Esophagus muscularis mucosa (tissue), 4 donors: ENCODE data around the gene LTBP4. TPM values are rescaled to one million over a fixed set of nuclear protein-coding genes. Genes with fewer than 3 reads are reported as not detected.
A peak's percentile ranks its signal among the peaks of the same experiment; 100 is the strongest.
"Not testable (repeated sequence)": the region's sequence is repeated elsewhere in the genome, so short reads cannot be mapped to it uniquely, and the experiment has no call there.

Source experiments
- DNase-seq: peaks from one replicate; pipeline ENCODE4 v3.0.0-alpha.2; 2017; ENCODE audit errors: extremely low spot score
- H3K27ac ChIP-seq, 4 donors: fragments of 200-600 bp; sonication (generic); replicated peaks in 1 of 4; 1 replicate in 3 of 4; 2 replicates in 1 of 4; pipeline ENCODE4 v1.5.1; 2016 to 2019; ENCODE audit warnings: mild to moderate bottlenecking in 1 of 4
- H3K27me3 ChIP-seq, 4 donors: fragments of 200-600 bp; sonication (generic); one replicate each; pipeline versions ENCODE4 v1.5.1 to v1.6.0; 2016 to 2019
- H3K36me3 ChIP-seq, 4 donors: fragments of 200-600 bp; sonication (generic); one replicate each; pipeline ENCODE4 v1.5.1; 2016 to 2019
- H3K4me1 ChIP-seq, 4 donors: fragments of 200-600 bp; sonication (generic); one replicate each; pipeline ENCODE4 v1.5.1; 2016 to 2019
- H3K4me3 ChIP-seq, 4 donors: fragments of 200-600 bp; sonication (generic); 1 replicate in 2 of 4; 2 replicates in 2 of 4; pipeline ENCODE4 v1.5.1; 2016 to 2019; ENCODE audit warnings: mild to moderate bottlenecking in 4 of 4, moderate library complexity in 1 of 4
- H3K9me3 ChIP-seq, 4 donors: fragments of 200-600 bp; sonication (generic); 1 replicate in 3 of 4; 2 replicates in 1 of 4; pipeline ENCODE4 v1.5.1; 2016 to 2019
- CTCF ChIP-seq, 3 experiments: fragments of 200-600 bp in 2 of 3; fragments of 450-650 bp in 1 of 3; sonication (generic) in 2 of 3; IDR thresholded peaks; one replicate each; pipeline ENCODE4 v1.5.1; 2017 to 2019; ENCODE audit warnings: antibody characterized with exemption in 3 of 3, mild to moderate bottlenecking in 2 of 3, moderate library complexity in 1 of 3
- EP300 ChIP-seq: sonication (generic); formaldehyde crosslinking; IDR thresholded peaks from one replicate; pipeline ENCODE4 v1.6.1; 2017; ENCODE audit warnings: antibody characterized with exemption
- POLR2A ChIP-seq: fragments of 450-650 bp; IDR thresholded peaks from one replicate; pipeline ENCODE4 v1.6.1; 2017; ENCODE audit warnings: antibody characterized with exemption, moderate library complexity, mild to moderate bottlenecking, low read depth
- POLR2AphosphoS5 ChIP-seq, 2 donors: sonication (generic); formaldehyde crosslinking; IDR thresholded peaks; one replicate each; pipeline ENCODE4 v1.6.1; 2017; ENCODE audit warnings: antibody characterized with exemption in 2 of 2
- WGBS: methylation state at CpG from one replicate; pipeline ENCODE4 v1.1.5; 2018; 5-methylcytosine and 5-hydroxymethylcytosine counted together
- intact Hi-C: fragments of 100-400 bp; cut with DNase I; formaldehyde crosslinking; loops from one replicate; pipeline ENCODE4 v1.15.1; 2023
- total RNA-seq, 4 donors: library from RNA; depleted of rRNA; stranded (reverse); fragments of >200 nt; gene quantifications; one replicate each; pipeline versions ENCODE4 v1.1.0 to v1.2.1, GENCODE V29; 2016

Gene LTBP4
- total RNA-seq, 4 donors from 2014 or later: 358 to 430 (median 397) TPM

- Histone ChIP-seq H3K27me3 (no peaks in the 10 kb centered on the region), H3K4me3 (no peak overlapping the region), H3K9me3 (no peaks in the 10 kb centered on the region), H3K36me3 (no peaks in the 10 kb centered on the region), H3K27ac (peak overlapping the region in 2 of 4 donors; percentile 18 to 19), H3K4me1 (peaks cover 27 to 49% (median 37%) of the 10 kb centered on the region in 4 donors)
- no peak for DNase-seq
- WGBS: 73% methylated on average over 8 of the region's 8 CpGs
- intact Hi-C loops: no loop called here
- no peak for TF ChIP-seq POLR2AphosphoS5 (IDR thresholded peaks at IDR 0.05)
- no peak for TF ChIP-seq CTCF (IDR thresholded peaks at IDR 0.05)
- no peak for TF ChIP-seq POLR2A
- no peak for TF ChIP-seq EP300
Observed at GRCh38 chr19:40642757-40643305, 41.7 kb downstream of the LTBP4 start.

- TF ChIP-seq EP300 (no peak), POLR2A (no peak), POLR2AphosphoS5 (IDR thresholded peaks at IDR 0.05) (no peak), CTCF (IDR thresholded peaks at IDR 0.05) (no peak)
- Histone ChIP-seq H3K27ac (peak overlapping the region; percentile 83 to 87 (median 84)), H3K9me3 (no peaks in the 10 kb centered on the region), H3K4me3 (peak overlapping the region in 3 of 4 donors; percentile 35 to 41 (median 40)), H3K36me3 (no peaks in the 10 kb centered on the region), H3K27me3 (no peaks in the 10 kb centered on the region), H3K4me1 (peaks cover 31 to 47% (median 38%) of the 10 kb centered on the region in 4 donors)
- WGBS: 72% methylated on average over 5 of the region's 5 CpGs
- intact Hi-C loops: no loop called here
- DNase-seq: no peak
Observed at GRCh38 chr19:40646743-40647254, 45.6 kb downstream of the LTBP4 start.

DNA sequence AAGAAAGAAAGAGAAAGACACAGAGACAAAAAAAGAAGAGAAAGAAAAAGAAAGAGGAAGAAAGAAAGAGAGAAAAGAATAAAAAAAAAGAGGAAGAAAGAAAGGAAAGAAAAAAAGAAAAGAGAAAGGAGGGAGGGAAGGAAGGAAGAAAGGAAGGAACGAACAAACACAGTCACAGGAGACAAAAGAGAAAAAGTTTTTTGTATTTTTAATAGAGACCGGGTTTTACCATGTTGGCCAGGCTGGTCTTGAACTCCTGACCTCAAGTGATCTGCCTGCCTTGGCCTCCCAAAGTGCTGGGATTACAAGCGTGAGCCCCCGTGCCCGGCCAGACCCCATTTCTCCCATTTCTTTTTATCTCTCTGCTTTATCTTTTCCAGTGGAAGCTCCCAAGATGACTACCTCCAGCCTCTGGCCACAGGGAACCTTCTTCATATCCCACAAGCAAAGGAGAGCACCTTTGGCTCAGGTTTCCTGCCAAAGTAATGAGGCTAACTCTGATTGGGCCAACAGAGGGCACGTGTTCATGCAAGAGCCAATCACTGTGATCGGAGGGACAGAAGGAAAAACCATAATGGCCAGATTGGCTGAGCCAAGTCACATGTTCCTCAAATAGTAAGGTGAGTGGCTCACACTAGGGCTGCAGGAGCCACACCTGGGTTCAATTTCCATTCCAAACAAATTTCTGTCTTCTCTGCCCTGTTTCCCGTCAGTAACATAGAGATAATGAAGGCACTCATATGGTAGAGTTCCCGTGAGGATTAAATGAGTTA is 48.9 kb downstream of the LTBP4 start:
- H3K27ac ChIP-seq: peak overlapping the region; percentile 51 to 79 (median 70)
- H3K36me3 ChIP-seq, intact Hi-C loops: not testable (repeated sequence)

GRCh38 chr19:40650749-40651305 is 49.7 kb downstream of the LTBP4 start:
- TF ChIP-seq POLR2AphosphoS5 (IDR thresholded peaks at IDR 0.05) (peak; percentile 28 to 44), POLR2A (no peak), EP300 (no peak), CTCF (IDR thresholded peaks at IDR 0.05) (no peak)
- Histone ChIP-seq H3K27me3 (no peaks in the 10 kb centered on the region), H3K27ac (peak overlapping the region; percentile 51 to 79 (median 70)), H3K4me3 (no peak overlapping the region), H3K4me1 (peaks cover 30 to 37% (median 34%) of the 10 kb centered on the region in 4 donors), H3K9me3 (no peaks in the 10 kb centered on the region), H3K36me3 (no peaks in the 10 kb centered on the region)
- no peak for DNase-seq
- WGBS: 88% methylated on average over 8 of the region's 8 CpGs
- intact Hi-C loops: no loop called here

More for the DNA sequence above, 48.9 kb downstream of the LTBP4 start:
- not testable (repeated sequence) for H3K27me3 ChIP-seq, DNase-seq, H3K9me3 ChIP-seq, H3K4me3 ChIP-seq
- 89% methylated on average over 9 of the region's 9 CpGs for WGBS
- H3K4me1 ChIP-seq: peaks cover 38 to 45% (median 40%) of the 10 kb centered on the region in 4 donors

- H3K9me3 ChIP-seq, intact Hi-C loops, H3K27me3 ChIP-seq, DNase-seq, H3K4me3 ChIP-seq, H3K36me3 ChIP-seq: not testable (repeated sequence)
- H3K27ac ChIP-seq: peak overlapping the region; percentile 32 to 79 (median 70)
- H3K4me1 ChIP-seq: peaks cover 17 to 26% (median 24%) of the 10 kb centered on the region in 4 donors
- WGBS: 91% methylated on average over 11 of the region's 11 CpGs
Observed at GRCh38 chr19:40652303-40652702, 51.1 kb downstream of the LTBP4 start.

GRCh38 chr19:40655684-40656083 is 54.5 kb downstream of the LTBP4 start:
- H3K9me3 ChIP-seq, intact Hi-C loops, H3K36me3 ChIP-seq, H3K27me3 ChIP-seq, H3K27ac ChIP-seq, DNase-seq, H3K4me3 ChIP-seq: not testable (repeated sequence)
- WGBS: 83% methylated on average over 7 of the region's 7 CpGs
- peaks cover 14 to 19% (median 18%) of the 10 kb centered on the region in 4 donors for H3K4me1 ChIP-seq
